Fibroblast of lung (primary cell): Measurements from ENCODE around the gene NDST1. TPM values are rescaled to one million over a fixed set of nuclear protein-coding genes. Genes with fewer than 3 reads are reported as not detected.
"Not testable (repeated sequence)": the region's sequence is repeated elsewhere in the genome, so short reads cannot be mapped to it uniquely, and the experiment has no call there.

Experiments
- DNase-seq, 2 donors: peaks; one replicate each; pipeline versions ENCODE4 v3.0.0 to v3.0.0-alpha.2; 2010; ENCODE audit warnings: low read depth in 2 of 2
- H2AFZ ChIP-seq: 2 replicates; pipeline ENCODE4 v1.5.1; 2012; ENCODE audit warnings: low read length, control low read depth, inconsistent platforms
- H3K27ac ChIP-seq: 2 replicates; pipeline ENCODE4 v1.5.1; 2011; ENCODE audit warnings: low read length, control low read depth; ENCODE audit not compliant: insufficient read depth
- H3K27me3 ChIP-seq: 2 replicates; pipeline ENCODE4 v1.5.1; 2011; ENCODE audit warnings: mild to moderate bottlenecking, low read length; ENCODE audit not compliant: control insufficient read depth, insufficient read depth
- H3K36me3 ChIP-seq: 2 replicates; pipeline ENCODE4 v1.5.1; 2011; ENCODE audit warnings: low read length; ENCODE audit not compliant: control insufficient read depth, insufficient read depth
- H3K4me1 ChIP-seq: 2 replicates; pipeline ENCODE4 v1.5.1; 2011; ENCODE audit warnings: low read length; ENCODE audit not compliant: control insufficient read depth, insufficient read depth; ENCODE audit errors: extremely low read depth
- H3K4me2 ChIP-seq: 2 replicates; pipeline ENCODE4 v1.5.1; 2011; ENCODE audit warnings: low read length, control low read depth; ENCODE audit not compliant: insufficient read depth; ENCODE audit errors: extremely low read depth
- H3K4me3 ChIP-seq, 4 experiments: fragments of 200-600 bp in 1 of 4; sonication (generic) in 1 of 4; replicated peaks in 1 of 4; 2 replicates each; pipeline ENCODE4 v1.5.1; 2011 to 2016; ENCODE audit warnings: low read length in 4 of 4, low read depth in 3 of 4, mild to moderate bottlenecking in 3 of 4, control low read depth in 2 of 4, inconsistent platforms in 1 of 4, mixed read lengths in 1 of 4; ENCODE audit not compliant: insufficient read depth in 1 of 4; ENCODE audit errors: control extremely low read depth in 1 of 4
- H3K79me2 ChIP-seq: 2 replicates; pipeline ENCODE4 v1.5.1; 2012; ENCODE audit warnings: mild to moderate bottlenecking, low read length, inconsistent platforms; ENCODE audit not compliant: control insufficient read depth, insufficient read depth
- H3K9ac ChIP-seq: 2 replicates; pipeline ENCODE4 v1.5.1; 2011; ENCODE audit warnings: mild to moderate bottlenecking, low read length, control low read depth; ENCODE audit not compliant: insufficient read depth
- H3K9me3 ChIP-seq: 2 replicates; pipeline ENCODE4 v1.5.1; 2012; ENCODE audit warnings: low read depth, low read length; ENCODE audit not compliant: control insufficient read depth, insufficient read depth
- H4K20me1 ChIP-seq: 2 replicates; pipeline ENCODE4 v1.5.1; 2011; ENCODE audit warnings: low read length; ENCODE audit not compliant: control insufficient read depth, insufficient read depth; ENCODE audit errors: extremely low read depth
- CTCF ChIP-seq, 2 donors: IDR thresholded peaks in 1 of 2; conservative IDR thresholded peaks in 1 of 2; 1 replicate in 1 of 2; 2 replicates in 1 of 2; pipeline ENCODE4 v1.5.1; 2011 to 2012; ENCODE audit warnings: low read length in 2 of 2, control low read depth in 1 of 2, inconsistent platforms in 1 of 2, low read depth in 1 of 2, mild to moderate bottlenecking in 1 of 2
- EZH2 ChIP-seq: IDR thresholded peaks from 2 replicates; pipeline ENCODE4 v1.5.1; 2012; ENCODE audit warnings: low read length, control low read depth, mild to moderate bottlenecking; ENCODE audit errors: missing control alignments
- polyA plus RNA-seq, 2 donors: library from polyadenylated mRNA; depleted of rRNA in 1 of 2; stranded (reverse) in 1 of 2; unstranded in 1 of 2; fragments of >200 nt; gene quantifications; 2 replicates each; pipeline ENCODE4 v1.2.1, GENCODE V29; 2011 to 2012; ENCODE audit warnings: missing spikeins in 1 of 2
- total RNA-seq: library from RNA; depleted of rRNA; stranded (reverse); fragments of >200 nt; gene quantifications from 2 replicates; pipeline ENCODE4 v1.2.1, GENCODE V29; 2014

Gene NDST1
- total and polyA plus RNA-seq, 2 donors (not counting 1 experiment from before 2014, with no cell fraction given) = 38.5 to 94.8 TPM

GRCh38 chr5:150468206-150468605, 39.7 kb upstream of the NDST1 start:
- no peak for DNase-seq
- Histone ChIP-seq H3K4me3 (no peak overlapping the region), H3K36me3 (no peaks in the 10 kb centered on the region), H3K79me2 (no peaks in the 10 kb centered on the region), H3K27ac (peak overlapping the region; percentile 34), H3K9me3 (no peaks in the 10 kb centered on the region), H3K4me2 (no peak overlapping the region), H3K27me3 (no peaks in the 10 kb centered on the region), H4K20me1 (no peaks in the 10 kb centered on the region), H2AFZ (no peak overlapping the region), H3K9ac (no peak overlapping the region), H3K4me1 (peaks cover 26% of the 10 kb centered on the region)
- no peak for TF ChIP-seq CTCF (conservative IDR thresholded peaks at IDR 0.05 in 1 of 2, IDR thresholded peaks at IDR 0.05 in 1 of 2; ENCODE audit: low read depth in 1 of 2, low read length in 2 of 2)
- TF ChIP-seq EZH2 = no peak

- H3K79me2 ChIP-seq = no peaks in the 10 kb centered on the region
- TF ChIP-seq EZH2 = no peak
- no peak for TF ChIP-seq CTCF (conservative IDR thresholded peaks at IDR 0.05 in 1 of 2, IDR thresholded peaks at IDR 0.05 in 1 of 2; ENCODE audit: low read depth in 1 of 2, low read length in 2 of 2)
- H3K4me2 ChIP-seq = no peak overlapping the region
- peak; percentile 93 to 99 for DNase-seq
- H3K9ac ChIP-seq = no peak overlapping the region
- H3K4me1 ChIP-seq = peaks cover 34% of the 10 kb centered on the region
- no peaks in the 10 kb centered on the region for H3K36me3 ChIP-seq
- no peak overlapping the region for H3K4me3 ChIP-seq
- no peak overlapping the region for H3K27ac ChIP-seq
- H4K20me1 ChIP-seq = no peaks in the 10 kb centered on the region
- H3K9me3 ChIP-seq = no peaks in the 10 kb centered on the region
- H2AFZ ChIP-seq = no peak overlapping the region
- H3K27me3 ChIP-seq = no peaks in the 10 kb centered on the region
These were observed 38.0 kb upstream of the NDST1 start for GRCh38 chr5:150469718-150470469.

- Histone ChIP-seq H3K27ac (peak overlapping the region; percentile 90), H4K20me1 (no peaks in the 10 kb centered on the region), H3K4me3 (no peak overlapping the region), H3K4me1 (peaks cover 42% of the 10 kb centered on the region), H3K9ac (no peak overlapping the region), H3K36me3 (no peaks in the 10 kb centered on the region), H3K79me2 (no peaks in the 10 kb centered on the region), H2AFZ (no peak overlapping the region), H3K4me2 (no peak overlapping the region), H3K9me3 (no peaks in the 10 kb centered on the region), H3K27me3 (no peaks in the 10 kb centered on the region)
- TF ChIP-seq EZH2 (no peak), CTCF (conservative IDR thresholded peaks at IDR 0.05 in 1 of 2, IDR thresholded peaks at IDR 0.05 in 1 of 2; ENCODE audit: low read depth in 1 of 2, low read length in 2 of 2) (no peak)
- peak in 1 of 2 donors; percentile 98 for DNase-seq
These were observed 34.1 kb upstream of the NDST1 start for GRCh38 chr5:150473673-150474358.

GRCh38 chr5:150476568-150476967, 31.4 kb upstream of the NDST1 start:
- not testable (repeated sequence) for H3K9ac ChIP-seq, H2AFZ ChIP-seq, H3K27ac ChIP-seq, H3K36me3 ChIP-seq, H4K20me1 ChIP-seq, H3K4me2 ChIP-seq, H3K27me3 ChIP-seq, H3K4me3 ChIP-seq, H3K79me2 ChIP-seq, DNase-seq, H3K9me3 ChIP-seq
- peaks cover 34% of the 10 kb centered on the region for H3K4me1 ChIP-seq
